DMS79 treated with DMSO at 0.1 percent for 48 hours (cell line): Measurements from ENCODE around the gene GHDC.
A peak's percentile ranks its signal among the peaks of the same experiment; 100 is the strongest.
"Not testable (repeated sequence)": the region's sequence is repeated elsewhere in the genome, so short reads cannot be mapped to it uniquely, and the experiment has no call there.

Experiments used
- DNase-seq: peaks from one replicate; lab custom pipeline; 2025; lab: John Stamatoyannopoulos, UW

GHDC gene

DNA sequence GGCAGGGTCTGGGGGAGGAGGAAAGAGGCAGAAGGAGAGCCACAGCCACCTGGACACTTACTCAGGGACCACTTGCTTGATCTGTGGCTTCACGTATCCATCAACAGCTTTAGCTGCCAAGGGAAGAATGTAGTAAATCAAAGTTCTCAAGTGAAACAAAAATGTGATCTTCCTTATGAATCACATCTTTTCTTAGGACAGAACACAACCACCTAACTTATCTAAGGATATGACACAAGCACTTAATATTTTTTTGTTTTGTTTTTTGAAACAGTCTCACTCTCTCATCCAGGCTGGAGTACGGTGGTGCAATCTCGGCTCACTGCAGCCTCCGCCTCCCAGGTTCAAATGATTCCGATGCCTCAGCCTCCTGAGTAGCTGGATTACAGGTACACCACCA is 8.4 kb upstream of the GHDC start:
- DNase-seq, result no peak

DNA sequence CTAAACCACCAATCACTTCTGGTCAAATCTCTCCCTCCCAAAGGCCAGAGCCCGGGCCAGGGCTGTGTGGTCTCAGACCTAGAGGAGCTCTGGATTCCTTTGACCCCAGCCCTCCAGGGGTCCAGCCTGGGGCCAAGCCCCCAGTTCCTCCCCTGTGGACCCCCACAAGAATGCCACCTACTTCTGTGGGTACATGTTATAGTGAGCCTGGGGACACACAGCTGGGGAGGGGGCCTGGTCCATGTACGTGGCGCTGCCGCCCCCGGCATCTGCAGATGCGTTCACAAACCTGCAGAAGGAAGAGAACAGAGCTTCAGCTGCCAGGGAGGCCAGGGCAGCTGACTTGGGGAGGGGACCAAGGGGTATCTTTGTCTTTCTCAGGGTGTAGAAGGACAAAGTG is 7.9 kb upstream of the GHDC start:
- DNase-seq, result no peak

GRCh38 chr17:42201458-42201772 is 7.1 kb upstream of the GHDC start:
- DNase-seq, result no peak

- DNase-seq, result no peak
Measured at GRCh38 chr17:42200706-42201457, 6.6 kb upstream of the GHDC start.

- DNase-seq, result no peak
Measured at GRCh38 chr17:42199416-42200011, 5.2 kb upstream of the GHDC start.

DNA sequence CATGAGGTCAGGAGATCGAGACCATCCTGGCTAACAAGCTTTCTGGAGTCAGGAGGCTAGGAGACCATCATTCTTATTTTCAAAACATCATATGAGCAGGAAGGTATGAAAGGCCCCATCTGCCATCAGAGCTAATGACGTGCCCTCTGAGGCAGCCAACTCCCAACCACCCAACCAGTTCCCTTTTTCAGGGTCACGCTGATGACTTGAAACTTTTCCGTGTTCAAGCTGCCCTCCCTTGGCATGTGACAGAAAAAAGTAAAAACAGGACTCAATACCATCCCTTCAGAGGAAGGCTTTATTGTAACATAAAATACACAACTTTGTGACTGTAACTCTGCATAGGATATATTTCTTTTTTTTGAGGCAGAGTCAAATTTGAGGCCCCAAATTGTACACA is 4.6 kb upstream of the GHDC start:
- no peak for DNase-seq

- no peak for DNase-seq
Measured at GRCh38 chr17:42197564-42198156, 3.4 kb upstream of the GHDC start.

- no peak for DNase-seq
Measured at GRCh38 chr17:42193216-42193968, 902 bp downstream of the GHDC start.

DNA sequence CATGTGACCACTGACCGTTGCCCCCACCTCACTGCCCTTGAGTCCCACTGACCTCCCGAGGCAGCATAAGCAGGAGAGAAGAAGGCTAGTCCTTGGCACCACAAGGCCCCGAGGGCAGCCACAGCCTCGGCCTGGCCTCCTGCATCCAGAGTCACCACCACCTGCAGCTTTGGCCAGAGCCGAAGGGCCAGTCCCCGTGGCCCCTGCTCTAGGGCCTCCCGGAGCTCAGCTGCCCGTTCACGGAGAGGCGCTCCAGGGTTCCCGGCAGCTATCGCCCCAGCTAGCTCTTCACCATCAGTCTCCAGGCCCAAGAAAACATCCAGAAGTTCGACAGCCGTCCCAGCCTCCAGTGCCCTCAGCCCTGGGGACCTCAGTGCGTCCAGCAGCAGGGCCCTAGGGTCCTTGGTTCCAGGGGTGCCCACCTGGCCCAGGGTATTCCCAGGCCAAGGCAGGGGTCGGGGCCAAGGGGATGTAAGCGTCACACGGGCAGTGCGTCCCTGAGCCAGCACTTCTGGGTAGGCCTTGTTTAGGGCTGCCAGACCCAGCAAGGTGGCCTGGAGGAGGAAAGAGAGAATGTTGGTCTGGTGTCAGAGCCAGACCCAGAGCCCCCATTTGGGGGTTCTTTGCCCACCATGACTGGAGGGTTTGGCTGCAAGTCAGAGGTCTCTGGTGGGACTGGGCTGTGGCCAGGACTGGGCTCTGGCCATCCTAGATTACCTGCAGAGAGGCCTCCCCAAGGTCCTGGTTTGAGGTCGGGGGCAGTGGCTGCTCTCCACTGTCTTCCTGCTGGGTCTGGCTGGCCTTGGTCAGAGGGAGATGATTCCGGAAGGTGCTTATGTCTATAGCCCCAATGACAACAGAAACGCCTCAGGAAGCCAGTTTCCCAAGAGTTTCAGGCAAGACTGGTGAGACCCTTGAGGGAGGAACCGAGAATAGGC is 1.8 kb downstream of the GHDC start:
- no peak for DNase-seq

DNA sequence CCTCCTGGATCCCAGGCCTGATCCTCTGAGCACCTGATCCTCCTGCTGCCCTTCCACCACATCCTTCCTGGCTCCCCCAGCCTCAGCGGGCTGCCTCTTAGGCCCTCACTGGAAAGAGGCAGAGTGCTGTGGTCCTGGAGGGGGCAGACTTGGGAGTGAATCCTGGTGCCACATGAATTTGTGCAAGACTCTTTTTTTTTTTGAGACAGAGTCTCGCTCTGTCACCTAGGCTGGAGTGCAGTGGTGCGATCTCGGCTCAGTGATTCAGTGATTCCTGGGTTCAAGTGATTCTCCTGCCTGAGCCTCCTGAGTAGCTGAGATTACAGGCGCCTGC is 3.1 kb downstream of the GHDC start:
- no peak for DNase-seq

DNA sequence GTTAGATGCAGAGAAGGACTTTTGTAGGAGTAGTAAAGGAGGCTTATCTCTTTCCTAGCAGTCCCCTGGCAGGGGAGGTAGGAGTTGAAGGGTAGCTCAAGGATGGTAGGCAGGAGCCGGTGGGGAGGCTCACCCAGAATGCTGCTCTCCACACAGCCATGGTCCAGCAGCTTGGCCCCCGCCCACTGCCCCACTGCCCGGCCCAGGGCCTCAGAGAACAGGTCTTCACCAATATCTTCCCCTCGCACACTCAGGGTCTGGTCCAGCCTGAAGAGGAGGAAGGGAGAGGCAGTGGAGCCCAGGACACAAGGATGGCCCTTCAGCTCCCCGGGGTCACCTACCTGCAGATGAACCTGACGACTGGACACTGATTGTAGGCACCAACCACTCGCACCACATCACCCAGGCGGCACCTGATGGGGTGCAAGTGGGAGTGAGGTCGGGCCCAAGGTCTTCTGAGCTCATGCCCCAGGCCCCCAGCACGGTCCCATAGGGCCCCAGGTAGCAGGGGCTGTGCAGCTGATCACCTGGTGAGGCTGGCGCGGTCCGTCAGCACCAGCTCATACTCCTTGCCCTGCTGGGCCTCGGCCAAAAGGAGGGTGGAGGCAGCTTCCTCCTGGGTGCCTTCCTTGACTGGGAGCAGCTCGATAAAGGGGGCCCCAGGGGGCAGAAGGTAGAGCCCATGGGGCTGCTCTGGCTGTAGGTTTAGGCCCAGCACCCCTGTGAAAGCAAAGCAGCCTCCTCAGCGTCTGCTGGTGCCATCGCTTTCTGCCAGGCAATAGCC is 3.6 kb downstream of the GHDC start:
- DNase-seq, result no peak

DNA sequence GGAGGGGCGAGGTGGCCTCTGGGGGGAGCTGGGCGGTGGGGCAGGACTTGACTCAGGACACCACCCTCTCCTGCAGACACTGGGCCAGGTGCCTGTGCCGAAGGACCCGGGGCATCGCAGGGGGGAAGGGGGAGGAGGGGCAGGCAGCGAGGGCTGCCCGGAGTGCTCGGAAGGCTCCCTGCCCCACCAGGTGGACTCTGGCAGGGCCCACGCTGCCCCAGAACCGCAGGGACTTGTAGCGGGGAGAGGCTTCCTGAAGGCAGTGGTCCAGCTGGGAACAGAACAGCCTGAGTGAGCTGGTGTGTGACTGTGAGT is 4.7 kb downstream of the GHDC start:
- DNase-seq, result no peak

- no peak for DNase-seq
Measured at GRCh38 chr17:42188749-42189650, 5.3 kb downstream of the GHDC start.

DNA sequence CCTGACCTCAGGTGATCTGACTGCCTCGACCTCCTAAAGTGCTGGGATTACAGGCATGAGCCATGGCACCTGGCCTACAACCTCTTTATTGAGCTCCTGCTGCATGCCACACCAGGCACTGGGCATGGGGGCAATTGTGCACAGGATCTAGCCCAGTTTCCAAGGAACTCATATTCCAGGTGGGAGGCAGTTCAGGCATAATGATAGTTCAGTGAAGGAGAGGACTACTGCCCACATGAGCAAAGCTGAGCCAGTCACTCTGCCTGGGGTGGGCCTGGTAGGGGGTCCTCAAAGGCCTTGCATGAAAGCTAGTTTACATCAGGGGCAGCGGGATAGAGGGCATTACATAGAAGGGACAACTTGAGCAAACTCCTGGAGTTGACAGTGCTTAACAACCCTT is 6.5 kb downstream of the GHDC start:
- DNase-seq, result no peak

DNA sequence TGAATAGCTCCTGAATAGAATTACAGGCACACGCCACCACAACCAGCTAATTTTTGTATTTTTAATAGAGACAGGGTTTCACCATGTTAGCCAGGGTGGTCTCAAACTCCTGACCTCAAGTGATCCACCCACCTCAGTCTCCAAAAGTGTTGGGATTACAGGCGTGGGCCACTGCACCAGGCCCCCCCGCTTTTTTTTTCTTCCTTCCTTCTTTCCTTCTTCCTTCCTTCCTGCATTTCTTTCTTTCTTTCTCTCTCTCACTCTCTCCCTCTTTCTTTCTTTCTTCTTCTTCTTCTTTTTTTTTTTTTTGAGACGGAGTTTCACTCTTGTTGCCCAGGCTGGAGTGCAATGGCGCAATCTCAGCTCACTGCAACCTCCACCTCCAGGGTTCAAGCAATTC is 8.1 kb downstream of the GHDC start:
- not testable (repeated sequence) for DNase-seq

DNA sequence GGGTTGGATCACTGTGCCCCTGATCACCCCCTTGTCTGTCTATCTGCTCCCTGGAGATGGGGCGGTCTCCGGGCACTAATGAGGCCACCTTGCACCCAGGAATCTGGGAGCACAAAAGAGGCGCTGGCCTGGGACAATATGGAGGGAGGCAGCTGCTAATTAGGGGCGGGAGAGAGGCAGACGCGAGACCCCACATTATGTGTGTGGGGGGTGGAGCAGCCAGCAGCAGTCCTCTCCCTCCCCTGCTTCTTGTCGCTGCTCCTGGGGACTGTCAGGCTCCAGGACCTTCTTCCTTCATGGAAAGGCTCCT is 8.7 kb downstream of the GHDC start:
- DNase-seq, result no peak

DNA sequence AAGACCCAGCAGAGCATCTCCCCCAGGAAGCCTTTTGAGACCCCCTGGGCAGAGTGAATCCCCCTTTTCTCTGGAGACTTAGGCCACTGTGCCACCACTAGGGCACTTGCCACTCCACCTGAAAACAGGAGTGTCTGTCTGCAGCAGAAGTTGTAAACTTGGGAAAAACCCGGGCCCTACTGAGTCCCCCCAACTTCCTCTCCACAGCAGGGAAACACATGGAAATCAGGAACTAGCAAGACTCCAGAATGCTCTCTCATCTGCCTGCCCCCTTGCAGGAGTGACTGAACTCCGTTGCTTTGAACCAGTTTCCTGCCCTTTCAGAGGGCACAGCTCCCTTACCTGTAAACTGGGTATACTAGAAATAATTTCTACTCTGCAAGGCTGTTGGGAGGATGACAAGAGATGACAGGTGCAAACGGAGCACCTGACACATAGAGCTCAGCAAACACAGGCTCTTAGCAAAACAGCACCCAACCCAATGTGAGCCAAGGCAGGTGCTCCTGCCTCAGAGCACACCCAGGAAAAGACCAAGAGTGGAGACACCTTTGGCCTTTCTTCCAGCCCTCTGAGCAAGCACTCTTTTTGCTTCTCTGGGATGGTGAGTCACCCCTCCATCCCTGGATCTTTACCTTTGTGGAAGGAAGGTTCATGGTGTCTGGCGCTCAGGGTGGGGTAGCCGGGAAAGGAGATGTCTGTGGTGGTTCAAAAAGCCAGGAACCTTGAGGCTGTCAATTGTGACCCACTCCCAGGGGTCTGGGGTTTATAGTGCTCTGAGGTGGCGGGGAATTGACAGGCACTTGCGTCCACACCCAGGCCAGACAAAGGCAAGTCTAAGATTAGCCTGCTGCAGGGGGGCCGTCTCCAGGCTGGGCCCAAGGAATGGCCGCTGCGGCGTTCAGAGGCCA is 9.3 kb downstream of the GHDC start, which contains the start of gene HCRT:
TSS of gene HCRT (minus strand) at position 740 of the 908 bp plus-strand sequence. CDS start at position 653, 87 bp downstream.
- DNase-seq, result no peak

DNA sequence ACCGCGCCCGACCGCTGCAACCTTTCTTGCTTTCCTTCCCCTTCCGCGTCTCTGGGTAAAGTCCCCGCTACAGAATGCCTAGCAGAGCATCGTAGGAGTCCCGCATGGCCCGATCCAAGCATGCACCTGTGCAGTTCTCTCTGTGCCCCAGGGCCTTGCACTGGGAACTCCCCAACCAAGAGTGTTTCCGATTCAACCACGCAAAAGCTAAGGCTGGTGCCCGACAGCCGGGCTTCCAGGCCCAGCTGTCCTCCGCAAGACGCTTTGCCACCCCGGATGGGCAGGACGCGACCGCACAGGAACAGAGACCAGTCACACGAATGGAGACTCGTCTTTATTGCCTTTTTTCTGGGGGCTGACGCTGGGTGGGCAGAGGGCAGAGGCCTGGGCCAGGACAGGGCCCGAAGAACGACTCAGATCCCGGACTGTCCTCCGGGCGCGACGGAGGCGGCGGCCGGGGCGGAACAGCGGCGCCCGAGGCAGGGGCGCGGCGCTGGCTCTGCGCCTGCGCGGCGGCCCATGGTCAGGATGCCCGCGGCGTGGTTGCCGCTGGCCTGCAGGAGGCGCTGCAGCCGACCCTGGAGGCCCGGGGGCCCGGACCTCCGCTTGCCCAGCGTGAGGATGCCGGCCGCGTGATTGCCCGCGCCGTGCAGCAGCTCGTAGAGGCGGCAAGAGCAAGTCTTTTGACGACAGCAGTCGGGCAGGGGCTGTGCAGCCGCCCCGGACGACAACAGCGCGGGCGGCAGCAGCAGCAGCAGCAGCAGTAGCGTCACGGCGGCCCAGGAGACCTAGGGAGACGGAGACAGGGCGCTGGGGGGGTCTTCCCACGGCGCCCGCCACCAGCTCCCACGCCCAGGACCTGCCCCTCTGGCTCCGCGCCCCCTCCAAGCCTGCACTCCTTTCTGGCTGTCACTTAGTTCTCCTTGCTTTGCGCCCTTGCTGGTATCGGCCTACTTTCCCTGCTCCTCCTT is 10.3 kb downstream of the GHDC start:
- peak; percentile 61 for DNase-seq
